Measurements from ENCODE around the gene OVOL2. TPM values are rescaled to one million over a fixed set of nuclear protein-coding genes. Genes with fewer than 3 reads are reported as not detected.

Gene OVOL2
- total and polyA plus RNA-seq, 4 donors: 2.7 to 11.2 (median 7.2) TPM

DNA sequence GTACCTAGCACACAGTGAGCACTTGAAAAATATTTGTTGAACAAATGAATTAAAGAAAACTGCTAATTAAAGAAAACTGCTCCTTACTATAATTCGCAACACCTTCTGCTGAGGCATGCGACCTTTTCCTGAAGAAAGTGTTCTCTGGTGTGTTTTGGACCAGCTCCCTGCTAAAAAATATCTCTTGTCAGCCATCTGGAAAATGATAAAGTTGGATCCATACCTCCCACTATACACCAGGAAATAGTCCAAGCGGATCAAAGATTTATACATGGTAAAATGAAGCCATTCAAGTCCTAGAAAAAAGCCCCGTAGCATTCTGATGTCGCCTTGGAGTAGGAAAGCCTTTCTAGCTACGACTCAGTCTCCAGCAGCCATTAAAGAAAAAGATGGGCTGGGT, 43.3 kb downstream of the OVOL2 start:
- DNase-seq (no peak), ATAC-seq (ENCODE audit: insufficient read depth, low FRiP score) (no peak)
- Histone ChIP-seq H3K9ac (ENCODE audit: insufficient read depth in 1 of 2, low read length in 2 of 2) (no peak overlapping the region), H3K36me3 (ENCODE audit: control insufficient read depth in 4 of 4, insufficient read depth in 4 of 4, low read length in 4 of 4) (no peaks in the 10 kb centered on the region), H3K27ac (ENCODE audit: low read depth in 1 of 2, low read length in 1 of 2) (no peak overlapping the region), H3K9me3 (ENCODE audit: control insufficient read depth in 4 of 4, insufficient read depth in 3 of 4, low read length in 3 of 4) (no peaks in the 10 kb centered on the region), H3K27me3 (ENCODE audit: control insufficient read depth in 3 of 3, insufficient read depth in 3 of 3, low read length in 2 of 3) (no peaks in the 10 kb centered on the region), H3K4me1 (ENCODE audit: control insufficient read depth in 5 of 5, insufficient read depth in 5 of 5, low read length in 5 of 5) (no peaks in the 10 kb centered on the region), H3K4me3 (no peak overlapping the region)
- WGBS, 2 donors: 93 to 95% methylated on average over 6 of the region's 6 CpGs
- TF ChIP-seq, protein P1, sequence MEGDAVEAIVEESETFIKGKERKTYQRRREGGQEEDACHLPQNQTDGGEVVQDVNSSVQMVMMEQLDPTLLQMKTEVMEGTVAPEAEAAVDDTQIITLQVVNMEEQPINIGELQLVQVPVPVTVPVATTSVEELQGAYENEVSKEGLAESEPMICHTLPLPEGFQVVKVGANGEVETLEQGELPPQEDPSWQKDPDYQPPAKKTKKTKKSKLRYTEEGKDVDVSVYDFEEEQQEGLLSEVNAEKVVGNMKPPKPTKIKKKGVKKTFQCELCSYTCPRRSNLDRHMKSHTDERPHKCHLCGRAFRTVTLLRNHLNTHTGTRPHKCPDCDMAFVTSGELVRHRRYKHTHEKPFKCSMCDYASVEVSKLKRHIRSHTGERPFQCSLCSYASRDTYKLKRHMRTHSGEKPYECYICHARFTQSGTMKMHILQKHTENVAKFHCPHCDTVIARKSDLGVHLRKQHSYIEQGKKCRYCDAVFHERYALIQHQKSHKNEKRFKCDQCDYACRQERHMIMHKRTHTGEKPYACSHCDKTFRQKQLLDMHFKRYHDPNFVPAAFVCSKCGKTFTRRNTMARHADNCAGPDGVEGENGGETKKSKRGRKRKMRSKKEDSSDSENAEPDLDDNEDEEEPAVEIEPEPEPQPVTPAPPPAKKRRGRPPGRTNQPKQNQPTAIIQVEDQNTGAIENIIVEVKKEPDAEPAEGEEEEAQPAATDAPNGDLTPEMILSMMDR (IDR thresholded peaks at IDR 0.05; ENCODE audit: control extremely low read depth, extremely low read depth): no peak

- peaks cover 0 to 5% (median 0%) of the 10 kb centered on the region in 5 donors for H3K4me1 ChIP-seq (ENCODE audit: control insufficient read depth in 5 of 5, insufficient read depth in 5 of 5, low read length in 5 of 5)
- H3K27ac ChIP-seq (ENCODE audit: low read depth in 1 of 2, low read length in 1 of 2): no peak overlapping the region
- H3K9ac ChIP-seq (ENCODE audit: insufficient read depth in 1 of 2, low read length in 2 of 2): no peak overlapping the region
- H3K9me3 ChIP-seq (ENCODE audit: control insufficient read depth in 4 of 4, insufficient read depth in 3 of 4, low read length in 3 of 4): no peaks in the 10 kb centered on the region
- no peaks in the 10 kb centered on the region for H3K36me3 ChIP-seq (ENCODE audit: control insufficient read depth in 4 of 4, insufficient read depth in 4 of 4, low read length in 4 of 4)
- WGBS, 2 donors: 94 to 100% methylated on average over 2 of the region's 2 CpGs
- TF ChIP-seq, protein P1 (IDR thresholded peaks at IDR 0.05; ENCODE audit: control extremely low read depth, extremely low read depth): no peak
- H3K27me3 ChIP-seq (ENCODE audit: control insufficient read depth in 3 of 3, insufficient read depth in 3 of 3, low read length in 2 of 3): no peaks in the 10 kb centered on the region
- DNase-seq (no peak), ATAC-seq (ENCODE audit: insufficient read depth, low FRiP score) (no peak)
- no peak overlapping the region for H3K4me3 ChIP-seq
Observed at GRCh38 chr20:18012901-18013300, 44.8 kb downstream of the OVOL2 start.

GRCh38 chr20:18011951-18012645, 45.6 kb downstream of the OVOL2 start:
- TF ChIP-seq, protein P1 (IDR thresholded peaks at IDR 0.05; ENCODE audit: control extremely low read depth, extremely low read depth): no peak
- Histone ChIP-seq H3K9me3 (ENCODE audit: control insufficient read depth in 4 of 4, insufficient read depth in 3 of 4, low read length in 3 of 4) (no peaks in the 10 kb centered on the region), H3K27ac (ENCODE audit: low read depth in 1 of 2, low read length in 1 of 2) (no peak overlapping the region), H3K9ac (ENCODE audit: insufficient read depth in 1 of 2, low read length in 2 of 2) (no peak overlapping the region), H3K36me3 (ENCODE audit: control insufficient read depth in 4 of 4, insufficient read depth in 4 of 4, low read length in 4 of 4) (no peaks in the 10 kb centered on the region), H3K27me3 (ENCODE audit: control insufficient read depth in 3 of 3, insufficient read depth in 3 of 3, low read length in 2 of 3) (no peaks in the 10 kb centered on the region), H3K4me3 (no peak overlapping the region), H3K4me1 (ENCODE audit: control insufficient read depth in 5 of 5, insufficient read depth in 5 of 5, low read length in 5 of 5) (peaks cover 0 to 12% (median 0%) of the 10 kb centered on the region in 5 donors)
- 90 to 93% methylated on average over 21 of the region's 21 CpGs for WGBS, 2 donors
- no peak for DNase-seq
- ATAC-seq (ENCODE audit: insufficient read depth, low FRiP score): no peak

DNA sequence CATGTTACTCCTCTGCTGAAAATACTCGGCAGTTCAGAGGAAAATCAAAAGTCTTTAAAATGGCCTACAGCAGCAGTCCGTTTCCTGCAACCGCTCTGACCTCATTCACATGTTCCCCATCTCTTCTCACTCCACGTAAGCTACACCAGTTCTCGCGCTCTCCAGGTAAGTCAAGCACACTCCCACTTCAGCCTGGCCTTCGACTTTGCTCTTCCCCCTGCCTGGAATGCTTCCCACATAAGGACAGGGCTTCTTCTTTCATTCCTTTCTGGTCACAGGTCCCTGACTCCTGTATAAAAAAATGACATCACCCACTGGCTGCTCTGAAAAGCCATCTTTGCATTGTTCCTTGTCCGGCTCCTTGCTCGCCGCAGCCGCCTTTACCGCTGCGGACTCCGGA, 46.2 kb downstream of the OVOL2 start:
- no peaks in the 10 kb centered on the region for H3K27me3 ChIP-seq (ENCODE audit: control insufficient read depth in 3 of 3, insufficient read depth in 3 of 3, low read length in 2 of 3)
- no peak for ATAC-seq (ENCODE audit: insufficient read depth, low FRiP score)
- peaks cover 0 to 12% (median 0%) of the 10 kb centered on the region in 5 donors for H3K4me1 ChIP-seq (ENCODE audit: control insufficient read depth in 5 of 5, insufficient read depth in 5 of 5, low read length in 5 of 5)
- no peak overlapping the region for H3K9ac ChIP-seq (ENCODE audit: insufficient read depth in 1 of 2, low read length in 2 of 2)
- DNase-seq: no peak
- WGBS, 2 donors: 90 to 91% methylated on average over 14 of the region's 14 CpGs
- no peaks in the 10 kb centered on the region for H3K9me3 ChIP-seq (ENCODE audit: control insufficient read depth in 4 of 4, insufficient read depth in 3 of 4, low read length in 3 of 4)
- TF ChIP-seq, protein P1 (IDR thresholded peaks at IDR 0.05; ENCODE audit: control extremely low read depth, extremely low read depth): no peak
- H3K4me3 ChIP-seq: no peak overlapping the region
- H3K27ac ChIP-seq (ENCODE audit: low read depth in 1 of 2, low read length in 1 of 2): no peak overlapping the region
- no peaks in the 10 kb centered on the region for H3K36me3 ChIP-seq (ENCODE audit: control insufficient read depth in 4 of 4, insufficient read depth in 4 of 4, low read length in 4 of 4)
